HG03108 (cell line): Measurements from ENCODE around the gene ALX3.

Source experiments
- ATAC-seq: cut with Tn5 transposase; IDR thresholded peaks from one replicate; pipeline ENCODE4 v1.9.1; 2021; ENCODE audit warnings: moderate library complexity; ENCODE audit not compliant: unreplicated experiment

Gene ALX3

GRCh38 chr1:110067479-110067892 lies 3.0 kb downstream of the ALX3 start:
- no peak for ATAC-seq

GRCh38 chr1:110065841-110066240 lies 4.6 kb downstream of the ALX3 start:
- ATAC-seq: no peak

GRCh38 chr1:110064576-110065337 lies 5.7 kb downstream of the ALX3 start:
- ATAC-seq: no peak

GRCh38 chr1:110063781-110064180 lies 6.7 kb downstream of the ALX3 start:
- no peak for ATAC-seq

GRCh38 chr1:110062612-110063011 lies 7.9 kb downstream of the ALX3 start:
- no peak for ATAC-seq

GRCh38 chr1:110061341-110061740 lies 9.1 kb downstream of the ALX3 start:
- ATAC-seq: no peak

GRCh38 chr1:110060662-110061060 lies 9.8 kb downstream of the ALX3 start:
- no peak for ATAC-seq

GRCh38 chr1:110060034-110060661 lies 10.3 kb downstream of the ALX3 start:
- no peak for ATAC-seq

- no peak for ATAC-seq
These were observed 11.2 kb downstream of the ALX3 start for GRCh38 chr1:110059133-110059863.

GRCh38 chr1:110058591-110058990 lies 11.9 kb downstream of the ALX3 start:
- no peak for ATAC-seq

GRCh38 chr1:110057963-110058518 lies 12.4 kb downstream of the ALX3 start:
- ATAC-seq: no peak

GRCh38 chr1:110056776-110057175 lies 13.7 kb downstream of the ALX3 start:
- no peak for ATAC-seq

GRCh38 chr1:110056285-110056683 lies 14.2 kb downstream of the ALX3 start:
- ATAC-seq: no peak

- no peak for ATAC-seq
These were observed 14.8 kb downstream of the ALX3 start for GRCh38 chr1:110055493-110056284.

- no peak for ATAC-seq
These were observed 16.7 kb downstream of the ALX3 start for GRCh38 chr1:110053552-110054428.

- no peak for ATAC-seq
These were observed 19.2 kb downstream of the ALX3 start for GRCh38 chr1:110051262-110051648.

- no peak for ATAC-seq
These were observed 19.7 kb downstream of the ALX3 start for GRCh38 chr1:110050602-110051261.

GRCh38 chr1:110049801-110050601 lies 20.5 kb downstream of the ALX3 start:
- ATAC-seq: no peak
